ENCODE measurements around the gene DENND1B. TPM values are rescaled to one million over a fixed set of nuclear protein-coding genes. Genes with fewer than 3 reads are reported as not detected.

The DENND1B gene
- total RNA-seq, 1 experiment from 2014 or later: 28.2 TPM

- BruUV-seq (replicated peaks): no TSS peak
- DNase-seq: no peak
- CTCF ChIA-PET: no interaction called here
- Mint-ChIP-seq H3K4me3 (ENCODE audit: low read depth, unreplicated experiment) (no peak overlapping the region), H3K27me3 (ENCODE audit: unreplicated experiment) (no peaks in the 10 kb centered on the region), H3K4me1 (ENCODE audit: low read depth, unreplicated experiment) (peaks cover 21% of the 10 kb centered on the region), H3K36me3 (ENCODE audit: insufficient read depth, unreplicated experiment) (no peaks in the 10 kb centered on the region), H3K27ac (ENCODE audit: unreplicated experiment) (no peak overlapping the region), H3K9me3 (ENCODE audit: low read depth, unreplicated experiment) (no peaks in the 10 kb centered on the region)
- TF ChIP-seq CTCF (IDR thresholded peaks at IDR 0.05; ENCODE audit: unreplicated experiment): no peak
- intact Hi-C loops (cut with micrococcal nuclease; ENCODE audit: unreplicated experiment): no loop called here
Observed at GRCh38 chr1:197673292-197673691, 102.0 kb downstream of the DENND1B start.

- TF ChIP-seq CTCF (IDR thresholded peaks at IDR 0.05; ENCODE audit: unreplicated experiment): no peak
- Mint-ChIP-seq H3K4me1 (ENCODE audit: low read depth, unreplicated experiment) (peaks cover 20% of the 10 kb centered on the region), H3K4me3 (ENCODE audit: low read depth, unreplicated experiment) (no peak overlapping the region), H3K36me3 (ENCODE audit: insufficient read depth, unreplicated experiment) (no peaks in the 10 kb centered on the region), H3K27me3 (ENCODE audit: unreplicated experiment) (no peaks in the 10 kb centered on the region), H3K9me3 (ENCODE audit: low read depth, unreplicated experiment) (no peaks in the 10 kb centered on the region), H3K27ac (ENCODE audit: unreplicated experiment) (no peak overlapping the region)
- CTCF ChIA-PET: no interaction called here
- no TSS peak for BruUV-seq (replicated peaks)
- intact Hi-C loops (cut with micrococcal nuclease; ENCODE audit: unreplicated experiment): no loop called here
- DNase-seq: no peak
Observed at GRCh38 chr1:197672347-197672746, 102.9 kb downstream of the DENND1B start.

GRCh38 chr1:197671920-197672319 is 103.4 kb downstream of the DENND1B start:
- no peak for DNase-seq
- no peaks in the 10 kb centered on the region for H3K36me3 Mint-ChIP-seq (ENCODE audit: insufficient read depth, unreplicated experiment)
- no peak overlapping the region for H3K4me3 Mint-ChIP-seq (ENCODE audit: low read depth, unreplicated experiment)
- H3K4me1 Mint-ChIP-seq (ENCODE audit: low read depth, unreplicated experiment): peaks cover 16% of the 10 kb centered on the region
- H3K27ac Mint-ChIP-seq (ENCODE audit: unreplicated experiment): no peak overlapping the region
- no peaks in the 10 kb centered on the region for H3K27me3 Mint-ChIP-seq (ENCODE audit: unreplicated experiment)
- CTCF ChIA-PET: no interaction called here
- intact Hi-C loops (cut with micrococcal nuclease; ENCODE audit: unreplicated experiment): no loop called here
- no peaks in the 10 kb centered on the region for H3K9me3 Mint-ChIP-seq (ENCODE audit: low read depth, unreplicated experiment)
- no peak for TF ChIP-seq CTCF (IDR thresholded peaks at IDR 0.05; ENCODE audit: unreplicated experiment)
- no TSS peak for BruUV-seq (replicated peaks)

GRCh38 chr1:197671140-197671539 is 104.1 kb downstream of the DENND1B start:
- H3K9me3 Mint-ChIP-seq (ENCODE audit: low read depth, unreplicated experiment): no peaks in the 10 kb centered on the region
- intact Hi-C loops (cut with micrococcal nuclease; ENCODE audit: unreplicated experiment): no loop called here

More at GRCh38 chr1:197671140-197671539, 104.1 kb downstream of the DENND1B start:
- no peak for TF ChIP-seq CTCF (IDR thresholded peaks at IDR 0.05; ENCODE audit: unreplicated experiment)
- no peak overlapping the region for H3K4me3 Mint-ChIP-seq (ENCODE audit: low read depth, unreplicated experiment)
- no peaks in the 10 kb centered on the region for H3K36me3 Mint-ChIP-seq (ENCODE audit: insufficient read depth, unreplicated experiment)
- BruUV-seq (replicated peaks): no TSS peak
- DNase-seq: no peak
- H3K4me1 Mint-ChIP-seq (ENCODE audit: low read depth, unreplicated experiment): peaks cover 8% of the 10 kb centered on the region
- CTCF ChIA-PET: interaction anchor here (0.7 kb wide), 1 partner anchor 31 kb away, joined by 3 read pairs; no protein-coding TSS in a partner anchor
- H3K27ac Mint-ChIP-seq (ENCODE audit: unreplicated experiment): no peak overlapping the region
- no peaks in the 10 kb centered on the region for H3K27me3 Mint-ChIP-seq (ENCODE audit: unreplicated experiment)

All from Calu3 (cell line).